GM19043 (cell line): Measurements from ENCODE around the gene SLC22A23.

Experiments used
- ATAC-seq: cut with Tn5 transposase; IDR thresholded peaks from one replicate; pipeline ENCODE4 v1.9.1; 2021; ENCODE audit warnings: low read depth; ENCODE audit not compliant: unreplicated experiment

SLC22A23 gene

DNA sequence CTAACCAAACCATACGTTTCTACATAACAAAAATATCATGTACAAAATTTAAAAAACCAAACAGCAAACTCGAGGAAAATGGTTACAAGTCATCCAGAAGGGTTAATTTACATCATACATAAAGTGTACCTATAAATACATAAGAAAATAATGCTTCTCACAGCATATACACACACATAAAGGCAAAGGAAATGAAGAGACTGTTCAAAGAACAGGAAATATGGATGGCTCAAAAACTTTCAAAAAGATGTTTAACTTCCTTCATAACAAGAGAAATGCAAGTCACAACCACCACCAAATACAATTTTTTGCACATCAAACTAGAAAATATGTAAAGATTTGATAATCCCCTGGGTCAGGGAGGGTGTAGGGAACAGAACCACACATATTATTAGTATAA is 7.5 kb downstream of the SLC22A23 start:
- no peak for ATAC-seq

DNA sequence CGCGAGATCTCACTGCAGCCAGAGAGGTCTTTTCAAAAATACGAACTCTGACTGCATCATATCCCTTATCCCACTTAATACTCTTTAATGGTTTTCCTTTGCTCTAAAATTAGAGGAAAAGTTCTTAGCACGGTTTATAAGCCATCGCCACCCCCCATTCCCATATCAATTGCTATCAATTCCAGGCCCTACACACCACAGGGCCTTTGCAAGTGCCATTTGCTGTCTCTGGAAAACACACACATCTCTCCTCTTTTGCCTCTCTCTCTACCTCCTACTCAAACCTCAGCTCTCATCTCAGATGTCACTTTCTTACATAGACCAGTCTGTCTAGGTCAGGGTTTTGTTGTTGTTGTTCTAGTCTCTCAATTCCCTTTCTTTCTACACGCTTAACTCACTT is 9.8 kb downstream of the SLC22A23 start:
- no peak for ATAC-seq

DNA sequence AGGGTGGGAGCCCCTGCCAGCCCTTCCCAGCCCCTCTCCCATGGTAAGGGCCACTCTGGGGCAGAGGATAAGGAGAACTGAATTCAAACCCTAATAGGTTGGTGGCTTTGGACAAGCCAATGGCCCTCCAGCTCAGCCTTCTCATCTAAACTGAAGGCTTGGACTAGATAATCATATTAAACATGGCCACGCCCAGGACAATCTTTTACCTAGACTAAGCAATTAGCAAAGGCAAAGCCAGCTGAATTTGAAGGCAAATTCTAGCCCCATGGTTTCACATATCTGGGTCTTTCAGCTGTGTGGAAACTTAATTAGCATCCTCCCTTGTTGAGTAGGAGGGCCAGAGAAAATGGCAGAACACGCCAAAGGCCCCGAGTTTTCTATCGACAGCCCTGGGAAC is 10.7 kb downstream of the SLC22A23 start:
- no peak for ATAC-seq

DNA sequence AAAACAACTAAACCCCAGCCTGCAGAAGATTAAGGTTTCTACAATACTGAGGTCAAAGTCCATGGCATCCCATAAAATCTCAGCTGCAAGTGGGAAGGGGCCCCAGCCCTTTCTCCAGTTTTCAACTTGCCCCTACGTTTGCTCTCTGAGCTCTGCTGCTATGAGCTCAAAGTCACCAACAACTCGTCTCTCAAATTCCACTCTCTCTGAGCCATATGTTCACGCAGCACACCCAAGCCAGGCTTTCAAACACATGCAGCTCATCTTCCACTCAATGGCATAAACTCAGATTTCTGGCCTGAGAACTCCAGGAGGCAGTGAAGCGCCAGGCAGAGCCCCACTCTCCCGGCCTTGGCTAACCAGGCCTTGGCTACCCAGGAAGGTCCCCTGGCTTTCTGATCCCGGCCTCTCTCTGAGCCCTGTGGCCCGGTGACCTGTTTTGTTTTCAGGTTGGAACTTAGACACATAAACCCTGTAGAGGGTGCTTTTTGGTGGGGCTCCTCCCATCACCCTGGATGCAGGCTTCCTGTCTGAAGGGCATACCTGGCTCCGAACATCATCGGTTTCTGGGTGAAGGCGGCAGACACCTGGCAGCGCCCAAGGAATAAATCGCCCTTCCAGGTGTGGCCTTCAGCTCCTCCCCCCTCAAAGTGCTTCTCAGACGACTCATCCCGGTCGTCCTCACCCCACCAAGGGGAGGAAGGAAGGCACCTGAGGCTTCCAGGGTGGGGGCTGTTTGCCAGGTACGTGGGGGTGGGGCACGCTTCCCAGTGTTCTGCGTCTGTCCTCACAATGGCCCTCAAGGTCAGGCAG is 12.4 kb downstream of the SLC22A23 start:
- ATAC-seq, result no peak

DNA sequence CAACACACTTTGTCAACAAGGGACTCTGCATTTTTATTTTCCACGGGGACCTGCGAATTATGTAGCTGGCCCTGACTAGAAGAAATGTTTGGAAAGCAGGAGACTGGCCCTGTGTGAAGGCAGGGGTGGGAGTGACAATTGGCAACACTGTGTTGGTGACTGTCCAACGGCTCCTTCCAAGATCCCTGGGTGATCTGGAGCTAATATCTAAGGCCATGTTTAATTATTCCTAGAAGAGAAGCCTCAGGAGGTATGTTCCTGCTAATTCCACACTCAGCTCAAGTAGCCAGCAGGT is 13.7 kb downstream of the SLC22A23 start:
- ATAC-seq, result no peak

DNA sequence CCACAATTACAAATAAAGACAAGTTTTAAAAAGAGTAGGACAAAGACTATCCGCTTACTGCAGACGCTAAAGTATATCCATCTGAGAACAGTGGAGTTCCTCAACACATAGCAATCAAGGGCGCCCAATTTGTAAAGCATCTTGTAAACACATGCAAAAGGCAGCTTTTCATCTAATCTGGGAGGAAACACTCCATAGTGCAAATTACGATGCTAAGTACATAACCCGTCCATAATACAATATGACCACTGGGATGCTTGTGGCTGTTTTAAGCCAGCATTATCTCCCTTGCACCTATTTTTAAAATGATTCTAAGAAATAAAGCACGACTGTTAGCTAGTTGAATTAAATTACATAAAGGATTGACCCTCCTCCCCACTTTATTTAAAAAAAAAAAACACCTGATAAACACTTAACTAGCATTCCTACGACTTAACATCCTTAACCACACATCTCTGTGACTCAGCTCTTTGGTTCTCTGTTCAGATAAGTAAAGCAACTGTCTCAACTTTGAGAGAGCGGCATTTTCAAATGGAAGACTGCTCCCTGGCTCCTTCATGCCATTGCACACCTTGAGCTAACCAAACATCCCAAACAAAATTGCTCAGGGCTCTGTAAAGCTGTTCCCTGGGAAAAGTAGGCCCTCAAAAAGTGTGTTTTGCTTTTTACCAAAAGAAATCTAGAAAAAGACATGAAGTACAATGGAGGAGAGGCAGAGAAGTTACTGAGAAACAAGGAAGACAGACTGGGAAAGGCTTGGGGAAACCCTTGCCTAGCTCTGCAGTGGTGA is 14.2 kb downstream of the SLC22A23 start:
- no peak for ATAC-seq

DNA sequence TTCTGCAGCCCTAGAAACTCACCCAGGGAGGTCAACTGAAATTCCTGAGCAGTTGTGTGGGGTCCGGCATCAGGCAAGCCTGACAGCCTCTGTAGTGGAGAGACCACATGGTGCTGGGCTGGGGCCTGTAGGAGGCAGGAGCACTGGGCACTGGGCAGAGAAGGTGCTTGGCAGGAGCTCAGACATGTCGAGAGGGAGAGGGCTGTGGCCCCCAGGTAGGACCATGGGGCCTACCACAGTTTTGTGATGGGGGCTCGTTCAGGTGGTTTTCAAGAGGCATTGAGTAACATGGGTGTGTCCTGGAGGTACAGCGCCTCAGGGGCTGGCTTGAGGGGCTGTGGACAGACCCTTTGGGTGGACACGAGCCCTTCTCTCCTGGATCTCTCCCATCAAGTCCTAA is 15.9 kb downstream of the SLC22A23 start:
- ATAC-seq, result no peak

DNA sequence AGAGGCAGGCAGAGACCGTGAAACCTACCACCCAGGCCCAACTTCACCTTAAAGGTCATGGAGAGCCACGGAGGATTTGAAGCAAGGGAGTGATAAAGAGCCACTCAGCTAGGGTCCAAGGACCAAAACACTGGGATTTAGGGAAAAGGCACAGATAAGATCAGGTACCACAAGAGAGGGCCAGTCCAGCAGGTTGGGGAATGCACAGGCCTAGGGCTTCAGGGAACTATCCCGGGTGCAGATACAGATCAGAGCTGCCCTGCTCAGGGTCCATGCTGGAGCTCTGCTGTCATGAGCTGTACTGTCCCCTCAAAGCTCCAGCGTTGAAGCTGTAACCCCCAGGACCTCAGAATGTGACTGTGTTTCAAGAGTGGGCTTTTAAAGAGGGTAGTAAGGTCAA is 16.9 kb downstream of the SLC22A23 start:
- no peak for ATAC-seq

DNA sequence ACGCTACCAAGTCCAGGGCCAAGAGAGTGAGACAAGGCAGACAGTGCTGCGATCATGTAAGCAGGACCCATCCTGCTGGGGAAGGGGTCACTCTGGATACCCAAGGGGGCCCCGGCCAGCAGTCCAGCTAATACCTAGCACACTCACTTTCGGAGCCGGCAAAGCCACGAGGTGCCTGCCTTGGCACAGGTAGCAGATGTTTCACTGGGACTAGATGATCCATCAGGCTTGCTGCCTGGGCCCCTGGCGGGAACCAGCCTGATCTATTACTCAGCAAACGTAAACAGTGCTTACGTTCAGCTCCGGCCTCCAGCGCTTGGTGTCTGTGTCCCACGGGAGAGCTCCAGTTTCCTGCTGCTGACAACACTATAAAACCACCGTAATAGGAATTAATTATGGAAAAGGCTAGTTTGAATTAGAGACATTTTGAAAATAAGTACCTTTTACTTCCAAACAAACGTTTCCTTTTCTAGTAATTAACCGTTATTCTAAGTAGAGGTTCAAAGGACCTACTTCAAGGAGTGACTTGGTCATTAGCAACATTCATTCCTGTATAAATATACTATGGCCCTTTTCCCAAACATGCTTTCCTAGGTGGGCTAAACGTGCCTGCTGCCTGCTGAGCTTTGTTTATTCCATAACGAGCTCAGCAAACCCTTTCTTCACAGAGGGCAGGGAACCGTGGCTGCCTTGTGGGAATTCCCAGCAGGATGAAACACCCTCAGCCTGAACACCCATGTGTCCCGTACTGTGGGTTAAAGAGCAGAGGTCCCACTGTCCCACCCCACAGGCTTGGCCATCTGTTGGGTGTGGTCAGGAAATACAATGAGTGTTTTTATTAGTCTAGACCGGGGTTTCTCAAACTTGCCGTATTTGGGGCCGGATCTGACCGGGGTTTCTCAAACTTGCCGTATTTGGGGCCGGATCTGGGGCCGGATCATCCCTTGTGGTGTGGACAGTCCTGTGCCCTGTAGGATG is 18.4 kb downstream of the SLC22A23 start:
- ATAC-seq, result no peak

DNA sequence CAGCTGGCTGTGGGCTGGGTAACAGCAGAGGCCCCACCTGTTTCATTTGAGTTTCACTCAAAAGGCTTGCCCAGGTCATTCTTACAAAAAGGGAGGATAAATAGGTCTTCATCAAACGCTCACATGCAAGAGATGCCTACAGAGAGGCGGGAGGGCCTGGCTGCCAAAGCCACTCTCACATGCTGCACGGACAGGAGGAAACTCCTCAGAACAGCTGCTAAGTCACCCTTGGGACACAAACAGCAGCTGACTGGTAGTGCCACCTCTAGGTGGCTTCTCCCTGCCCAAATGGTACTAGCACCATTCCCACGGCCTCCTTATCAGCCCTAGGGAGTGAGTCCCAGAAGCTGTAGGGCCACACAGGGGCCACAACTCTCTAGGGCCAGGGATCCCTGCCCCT is 23.8 kb downstream of the SLC22A23 start:
- ATAC-seq, result no peak

DNA sequence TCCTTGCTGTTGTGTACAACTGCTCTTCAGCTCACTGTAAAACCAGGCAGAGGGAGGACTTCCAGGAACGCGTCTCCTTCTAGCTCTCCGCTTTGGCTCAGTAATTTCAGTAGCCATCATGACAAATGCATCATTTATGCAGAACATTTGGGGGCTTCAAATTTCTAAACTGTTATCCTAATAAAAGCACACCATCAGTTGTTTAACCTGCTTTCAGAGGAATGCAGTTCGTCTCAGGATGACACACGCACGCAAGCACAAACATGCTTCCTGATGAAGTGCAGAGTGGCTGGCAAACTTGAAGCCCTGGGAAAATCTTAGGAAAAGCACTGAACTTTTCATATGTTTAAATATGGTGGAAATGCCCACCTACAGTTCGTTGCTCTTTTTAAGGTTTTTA is 24.4 kb downstream of the SLC22A23 start:
- ATAC-seq, result no peak

DNA sequence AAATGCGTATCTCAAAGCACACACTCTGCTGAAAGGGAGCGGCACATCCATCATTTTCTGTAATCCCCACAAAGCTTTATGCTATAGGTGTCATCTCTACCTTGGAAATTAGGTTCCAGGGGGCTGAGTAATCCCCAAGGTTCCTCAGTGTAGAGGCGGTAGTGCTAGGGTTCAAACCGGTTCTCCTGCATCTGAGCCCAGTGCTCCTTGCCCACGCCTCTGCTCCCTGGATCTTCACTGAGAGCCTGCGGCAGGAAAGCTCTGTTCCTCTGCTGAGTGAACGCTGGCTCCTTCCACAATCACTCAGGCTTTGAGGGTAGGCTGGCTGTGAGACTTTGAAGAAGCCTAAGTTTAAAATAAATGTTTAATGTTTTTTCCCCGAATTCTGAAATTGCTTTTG is 24.9 kb downstream of the SLC22A23 start:
- no peak for ATAC-seq

DNA sequence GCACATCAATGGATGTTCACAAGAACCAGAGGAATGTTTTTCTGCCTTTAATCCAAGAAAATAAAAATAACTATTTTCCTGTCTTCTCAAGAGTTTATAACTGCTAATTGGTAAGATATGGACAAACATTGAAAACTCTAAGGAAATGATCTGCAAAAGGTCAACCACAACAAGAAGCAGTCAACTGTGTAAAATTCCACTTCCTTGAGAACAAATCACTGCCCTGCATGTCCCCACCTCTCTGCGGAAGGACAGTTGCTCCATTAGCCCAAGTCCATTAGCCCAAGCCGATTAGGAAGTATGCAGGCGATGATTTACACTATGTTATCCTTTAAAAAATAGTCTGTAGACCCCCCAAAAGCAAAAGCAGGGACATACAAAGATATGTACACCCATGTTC is 27.6 kb downstream of the SLC22A23 start:
- ATAC-seq, result no peak

DNA sequence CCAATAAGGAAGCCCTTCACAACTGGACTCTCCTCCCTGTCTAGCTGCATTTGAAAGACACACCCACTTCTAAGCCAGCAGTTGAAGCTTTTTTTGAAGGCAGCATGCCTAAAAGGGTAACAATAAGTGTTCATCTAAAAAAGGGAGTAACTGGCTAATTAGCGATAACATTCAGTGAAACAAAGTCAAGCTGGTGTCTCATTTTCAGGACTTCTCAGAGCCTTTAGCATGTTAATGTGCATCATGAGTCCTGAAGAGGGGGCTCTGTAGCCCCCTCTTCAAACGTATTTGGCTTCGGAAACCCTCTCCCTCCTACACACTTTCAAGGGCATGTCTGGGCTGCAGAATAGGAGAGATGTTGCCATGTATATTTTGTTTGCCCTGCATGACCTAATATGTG is 28.1 kb downstream of the SLC22A23 start:
- no peak for ATAC-seq

DNA sequence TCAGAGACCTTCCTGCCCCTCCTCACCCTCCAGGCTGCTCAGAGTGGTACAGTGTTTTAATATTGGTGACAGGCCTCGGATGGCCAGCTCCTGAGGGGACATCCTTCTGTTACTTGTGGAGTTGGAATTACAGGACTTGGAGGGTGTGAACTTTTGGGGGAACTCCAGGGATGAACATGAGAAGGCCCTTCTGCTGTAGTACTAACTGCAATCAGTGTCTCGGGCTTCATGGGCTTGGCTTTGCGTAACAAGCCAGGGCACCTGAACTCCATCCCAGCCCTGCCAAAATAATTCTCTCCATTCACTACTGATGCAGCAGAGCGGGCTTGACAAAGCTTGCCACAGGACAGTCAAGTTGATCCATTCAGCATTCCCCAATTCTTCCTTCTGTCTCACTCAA is 28.6 kb downstream of the SLC22A23 start:
- no peak for ATAC-seq

DNA sequence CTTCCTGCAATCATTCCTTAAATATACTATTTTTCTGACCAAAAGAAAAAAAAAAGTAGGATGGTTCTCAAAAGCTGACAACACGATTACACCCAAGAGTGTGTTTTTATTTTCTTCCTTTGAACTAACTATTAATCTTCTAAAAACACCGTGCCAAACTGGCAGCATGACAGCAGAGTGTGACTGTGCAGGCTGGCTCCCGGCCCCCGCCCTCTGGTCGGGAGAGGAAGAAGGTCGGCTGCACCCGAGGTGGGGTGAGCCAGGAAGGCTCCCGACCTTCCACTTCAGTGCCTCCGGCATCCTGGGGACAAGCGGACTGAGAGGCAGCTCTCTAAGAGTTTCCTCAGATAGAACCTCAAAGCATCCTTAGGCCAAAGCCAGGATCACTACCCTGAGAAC is 29.2 kb downstream of the SLC22A23 start:
- no peak for ATAC-seq

DNA sequence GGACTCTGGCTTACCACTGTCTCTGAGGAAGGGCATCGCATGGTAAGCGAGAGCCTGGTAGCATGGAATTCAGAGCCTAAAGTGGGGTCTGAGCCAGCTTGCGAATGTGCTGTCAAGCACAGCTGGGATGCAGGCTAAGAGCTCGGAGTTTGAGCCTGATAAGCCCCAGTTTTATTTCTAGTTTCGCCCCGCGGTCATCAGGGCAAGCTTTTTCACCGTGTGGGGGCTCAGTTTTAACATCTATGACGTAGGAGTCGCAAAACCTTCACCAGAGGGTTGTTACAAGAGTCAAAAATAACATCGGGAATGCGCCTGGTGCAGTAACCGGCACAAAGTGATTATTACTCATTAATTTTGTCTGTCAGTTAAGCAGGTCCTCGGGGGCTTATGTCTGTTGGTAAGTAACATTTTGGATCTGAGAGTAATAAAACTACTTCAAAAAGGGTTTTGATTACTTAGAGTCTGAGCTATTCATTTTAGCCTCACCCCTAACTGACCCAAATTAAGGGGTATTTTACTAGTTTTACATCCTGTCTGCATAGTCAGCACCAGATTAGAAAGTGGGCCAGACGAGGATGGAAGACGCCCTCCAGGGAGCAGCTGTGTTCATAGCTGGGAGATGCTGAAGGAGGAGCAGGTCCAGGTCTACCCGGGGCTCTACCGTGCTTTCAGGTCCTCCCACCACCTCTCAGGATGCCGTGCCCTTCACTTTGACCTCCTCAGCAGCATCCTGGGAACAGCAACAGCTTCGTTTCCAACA is 29.7 kb downstream of the SLC22A23 start:
- ATAC-seq, result no peak

DNA sequence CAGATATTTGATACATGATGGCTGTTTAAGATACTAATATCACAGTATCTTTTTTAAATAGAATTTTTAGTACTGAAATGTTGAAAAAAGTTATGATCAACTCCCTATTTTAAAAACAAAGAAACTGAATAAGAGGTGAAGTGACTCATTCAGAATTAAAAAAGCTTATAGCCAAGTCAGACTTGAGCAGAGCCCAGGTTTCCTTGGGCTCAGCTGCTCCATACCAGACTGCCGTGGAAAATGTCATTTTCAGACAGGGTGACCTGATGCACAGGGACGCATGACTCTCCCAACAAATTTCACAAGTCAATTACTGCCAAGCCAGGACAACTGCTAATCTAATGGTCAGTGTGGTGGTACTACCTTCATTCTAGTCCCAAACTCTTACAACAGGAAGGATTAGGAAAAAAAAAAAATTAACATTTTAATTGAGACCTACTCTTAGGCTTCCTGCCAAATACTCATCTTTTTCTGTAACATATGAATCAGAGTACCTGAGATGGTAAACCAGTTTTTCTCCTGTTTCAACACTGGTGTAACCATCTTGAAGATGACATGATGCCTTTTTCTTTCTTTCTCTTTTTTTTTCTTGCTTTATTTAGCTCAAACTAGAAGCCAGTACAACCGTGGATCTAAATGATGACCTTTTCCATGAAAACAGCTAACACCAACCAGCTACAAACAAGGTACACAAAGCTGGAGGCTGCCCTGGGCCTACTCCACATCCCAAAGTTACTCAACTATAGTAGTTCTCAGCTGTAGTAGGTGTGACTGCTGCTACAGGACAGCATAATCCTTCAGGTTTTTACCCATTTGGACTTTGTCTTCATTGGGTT is 30.5 kb downstream of the SLC22A23 start:
- ATAC-seq, result no peak

DNA sequence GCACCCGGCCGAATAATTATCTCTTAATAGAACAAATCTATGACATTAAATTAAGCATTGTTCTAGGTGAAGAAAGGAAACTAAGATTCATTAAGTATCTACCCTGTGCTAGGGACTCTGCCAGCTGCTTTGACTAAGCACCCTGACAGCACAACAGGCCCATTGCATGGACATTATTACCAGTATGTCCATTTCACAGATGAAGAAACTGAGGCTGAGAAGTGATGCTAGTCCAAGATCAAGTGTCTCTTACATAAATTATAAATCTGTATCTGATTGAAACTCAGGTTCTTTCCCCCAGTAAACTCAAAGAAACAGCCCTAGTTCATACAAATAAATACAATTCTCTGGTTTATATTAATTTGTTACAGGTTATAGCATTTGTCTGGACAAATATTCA is 31.3 kb downstream of the SLC22A23 start:
- ATAC-seq, result no peak
